ENCODE measurements around the gene VIT.

VIT gene

GRCh38 chr2:36859366-36859792 is 162.9 kb downstream of the VIT start:
- DNase-seq (ENCODE audit: low read depth), result no peak

- no peak for DNase-seq (ENCODE audit: low read depth)
Measured at GRCh38 chr2:36861896-36862295, 165.4 kb downstream of the VIT start.
